SH-SY5Y (cell line): ENCODE measurements around the gene COX8A.

Experiments
- GATA2 ChIP-seq: IDR thresholded peaks from 2 replicates; pipeline ENCODE4 v1.6.1; 2011; ENCODE audit warnings: mild to moderate bottlenecking, low read depth, low read length
- GATA3 ChIP-seq: IDR thresholded peaks from 2 replicates; pipeline ENCODE4 v1.6.1; 2011; ENCODE audit warnings: low read depth, mild to moderate bottlenecking, low read length, moderate library complexity

DNA sequence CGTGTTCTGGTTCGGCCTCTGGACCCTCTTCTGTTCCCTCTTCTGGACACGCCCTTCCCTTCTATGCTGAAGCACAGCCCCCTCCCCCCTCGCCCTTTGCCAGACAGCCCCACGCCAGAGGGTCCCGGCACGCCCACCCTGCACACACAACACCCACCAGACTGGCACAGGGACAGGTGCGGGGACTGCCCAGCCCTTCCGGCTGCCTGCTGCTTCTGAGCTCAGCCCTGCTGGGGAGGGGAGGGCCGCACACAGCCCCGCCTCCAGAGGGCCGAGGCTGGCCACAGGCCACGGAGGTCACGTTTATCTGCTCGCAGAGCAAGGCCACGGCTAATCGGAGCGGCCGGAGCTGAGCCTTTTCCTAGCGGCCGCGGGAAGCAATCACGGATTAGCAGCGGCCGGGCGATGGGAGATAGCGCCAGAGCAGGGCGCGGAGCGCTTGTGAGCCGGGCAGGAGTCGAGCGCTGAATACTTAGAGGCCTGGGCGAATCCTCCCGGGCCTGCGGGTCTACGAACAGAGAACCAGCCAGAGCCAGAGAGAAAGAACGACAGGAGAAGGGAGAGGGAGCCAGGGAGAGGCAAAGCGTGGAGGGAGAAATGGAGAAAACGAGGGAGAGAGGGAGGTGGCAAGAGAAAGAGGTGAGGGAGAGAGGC is 33.3 kb downstream of the COX8A start:
- no peak for TF ChIP-seq GATA3
- peak; percentile 92 for TF ChIP-seq GATA2
